Activated CD4-positive, CD25-positive, alpha-beta regulatory T cell treated with anti-CD3 and anti-CD28 coated beads, Interleukin-2, amount 50 U/mL, for 72 hours (primary cell): ENCODE measurements around the gene IL36G.

ENCODE experiments used
- DNase-seq: peaks from one replicate; pipeline ENCODE4 v3.0.0; 2021

IL36G gene

GRCh38 chr2:112973156-112973555, 4.7 kb upstream of the IL36G start:
- DNase-seq: no peak

- no peak for DNase-seq
Measured at GRCh38 chr2:112979731-112980130, 1.9 kb downstream of the IL36G start.

GRCh38 chr2:112980537-112980936, 2.7 kb downstream of the IL36G start:
- DNase-seq: no peak

GRCh38 chr2:112985090-112985489, 7.3 kb downstream of the IL36G start:
- DNase-seq: no peak

GRCh38 chr2:112989611-112990010, 11.8 kb downstream of the IL36G start:
- DNase-seq: no peak

- no peak for DNase-seq
Measured at GRCh38 chr2:112993831-112994230, 16.0 kb downstream of the IL36G start.

- no peak for DNase-seq
Measured at GRCh38 chr2:112994648-112995047, 16.8 kb downstream of the IL36G start.

- no peak for DNase-seq
Measured at GRCh38 chr2:112995346-112995920, 17.6 kb downstream of the IL36G start.

- peak; percentile 53 for DNase-seq
Measured at GRCh38 chr2:112996635-112997034, 18.8 kb downstream of the IL36G start.

- DNase-seq: no peak
Measured at GRCh38 chr2:112997151-112997550, 19.3 kb downstream of the IL36G start.

- DNase-seq: no peak
Measured at GRCh38 chr2:113000436-113000835, 22.6 kb downstream of the IL36G start.

- DNase-seq: no peak
Measured at GRCh38 chr2:113002677-113003076, 24.9 kb downstream of the IL36G start.

- no peak for DNase-seq
Measured at GRCh38 chr2:113005030-113005509, 27.3 kb downstream of the IL36G start, which contains the start of gene IL36A. Gene IL36A (plus strand): TSS chr2:113005459. CDS start chr2:113005872, 413 bp downstream.

- DNase-seq: no peak
Measured at GRCh38 chr2:113007250-113007649, 29.4 kb downstream of the IL36G start.

GRCh38 chr2:113009622-113010021, 31.8 kb downstream of the IL36G start:
- DNase-seq: no peak

GRCh38 chr2:113010088-113010487, 32.3 kb downstream of the IL36G start:
- DNase-seq: no peak

GRCh38 chr2:113011108-113011507, 33.3 kb downstream of the IL36G start:
- no peak for DNase-seq

GRCh38 chr2:113012436-113013335, 34.9 kb downstream of the IL36G start:
- no peak for DNase-seq

GRCh38 chr2:113013336-113013661, 35.5 kb downstream of the IL36G start:
- no peak for DNase-seq

- DNase-seq: no peak
Measured at GRCh38 chr2:113014067-113014466, 36.3 kb downstream of the IL36G start.

GRCh38 chr2:113015042-113015441, 37.2 kb downstream of the IL36G start:
- DNase-seq: no peak

- DNase-seq: no peak
Measured at GRCh38 chr2:113015655-113016054, 37.8 kb downstream of the IL36G start.

- DNase-seq: no peak
Measured at GRCh38 chr2:113018509-113018908, 40.7 kb downstream of the IL36G start.

- no peak for DNase-seq
Measured at GRCh38 chr2:113021312-113021711, 43.5 kb downstream of the IL36G start.
